Uterine smooth muscle cell (primary cell): ENCODE results near the gene SCGN. TPM values are rescaled to one million over a fixed set of nuclear protein-coding genes. Genes with fewer than 3 reads are reported as not detected.

Source experiments
- total RNA-seq: library from RNA; depleted of rRNA; stranded (reverse); fragments of >200 nt; gene quantifications from 2 replicates; pipeline ENCODE4 v1.2.3, GENCODE V29; 2014

SCGN gene, protein sequence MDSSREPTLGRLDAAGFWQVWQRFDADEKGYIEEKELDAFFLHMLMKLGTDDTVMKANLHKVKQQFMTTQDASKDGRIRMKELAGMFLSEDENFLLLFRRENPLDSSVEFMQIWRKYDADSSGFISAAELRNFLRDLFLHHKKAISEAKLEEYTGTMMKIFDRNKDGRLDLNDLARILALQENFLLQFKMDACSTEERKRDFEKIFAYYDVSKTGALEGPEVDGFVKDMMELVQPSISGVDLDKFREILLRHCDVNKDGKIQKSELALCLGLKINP
- total RNA-seq = not detected in 2 replicates

GRCh38 chr6:25652007-25652515 lies at the start of gene SCGN:
SCGN (plus strand) TSS chr6:25652215; CDS start chr6:25652404, 189 bp downstream.

Other genes starting within 250 kb of the SCGN start
- gene SLC17A4, start 102.5 kb downstream of the SCGN start, total RNA-seq = not detected in 2 replicates
- not detected in 2 replicates for gene SLC17A1, start 179.8 kb downstream of the SCGN start, total RNA-seq
- not detected in 2 replicates for gene SLC17A3, start 222.0 kb downstream of the SCGN start, total RNA-seq